Measurements from ENCODE around the gene SGPL1.

Gene SGPL1

DNA sequence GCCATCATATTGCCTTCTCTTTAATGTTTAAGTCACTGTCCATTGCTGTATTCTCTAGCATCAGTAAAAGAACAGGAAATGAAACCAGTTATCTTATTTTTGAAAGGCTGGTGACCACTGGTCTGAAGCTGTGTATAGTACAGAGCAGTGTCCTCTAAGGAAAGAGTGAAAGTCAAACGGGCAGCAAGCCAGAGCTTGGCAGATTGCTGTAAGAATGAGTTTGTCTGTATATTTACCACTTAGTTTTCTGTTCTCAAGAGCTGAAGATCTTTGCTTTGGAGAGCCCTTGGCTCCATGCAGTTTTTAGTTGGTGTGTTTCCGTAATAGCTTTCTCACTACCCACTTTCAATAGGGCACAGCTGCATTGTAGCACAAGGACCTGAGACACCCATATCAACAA lies 40.7 kb downstream of the SGPL1 start:
- no peak for TF ChIP-seq ZBTB7A (IDR thresholded peaks at IDR 0.05; ENCODE audit: low read depth)
- TF ChIP-seq, protein P1, sequence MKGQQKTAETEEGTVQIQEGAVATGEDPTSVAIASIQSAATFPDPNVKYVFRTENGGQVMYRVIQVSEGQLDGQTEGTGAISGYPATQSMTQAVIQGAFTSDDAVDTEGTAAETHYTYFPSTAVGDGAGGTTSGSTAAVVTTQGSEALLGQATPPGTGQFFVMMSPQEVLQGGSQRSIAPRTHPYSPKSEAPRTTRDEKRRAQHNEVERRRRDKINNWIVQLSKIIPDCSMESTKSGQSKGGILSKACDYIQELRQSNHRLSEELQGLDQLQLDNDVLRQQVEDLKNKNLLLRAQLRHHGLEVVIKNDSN (IDR thresholded peaks at IDR 0.05), result no peak
- no peak for TF ChIP-seq YY1 (IDR thresholded peaks at IDR 0.05; ENCODE audit: low read depth)
- TF ChIP-seq TEAD4 (IDR thresholded peaks at IDR 0.05), result no peak
- no peak for TF ChIP-seq CREB1 (IDR thresholded peaks at IDR 0.05; ENCODE audit: low read depth)
- TF ChIP-seq, protein P2, sequence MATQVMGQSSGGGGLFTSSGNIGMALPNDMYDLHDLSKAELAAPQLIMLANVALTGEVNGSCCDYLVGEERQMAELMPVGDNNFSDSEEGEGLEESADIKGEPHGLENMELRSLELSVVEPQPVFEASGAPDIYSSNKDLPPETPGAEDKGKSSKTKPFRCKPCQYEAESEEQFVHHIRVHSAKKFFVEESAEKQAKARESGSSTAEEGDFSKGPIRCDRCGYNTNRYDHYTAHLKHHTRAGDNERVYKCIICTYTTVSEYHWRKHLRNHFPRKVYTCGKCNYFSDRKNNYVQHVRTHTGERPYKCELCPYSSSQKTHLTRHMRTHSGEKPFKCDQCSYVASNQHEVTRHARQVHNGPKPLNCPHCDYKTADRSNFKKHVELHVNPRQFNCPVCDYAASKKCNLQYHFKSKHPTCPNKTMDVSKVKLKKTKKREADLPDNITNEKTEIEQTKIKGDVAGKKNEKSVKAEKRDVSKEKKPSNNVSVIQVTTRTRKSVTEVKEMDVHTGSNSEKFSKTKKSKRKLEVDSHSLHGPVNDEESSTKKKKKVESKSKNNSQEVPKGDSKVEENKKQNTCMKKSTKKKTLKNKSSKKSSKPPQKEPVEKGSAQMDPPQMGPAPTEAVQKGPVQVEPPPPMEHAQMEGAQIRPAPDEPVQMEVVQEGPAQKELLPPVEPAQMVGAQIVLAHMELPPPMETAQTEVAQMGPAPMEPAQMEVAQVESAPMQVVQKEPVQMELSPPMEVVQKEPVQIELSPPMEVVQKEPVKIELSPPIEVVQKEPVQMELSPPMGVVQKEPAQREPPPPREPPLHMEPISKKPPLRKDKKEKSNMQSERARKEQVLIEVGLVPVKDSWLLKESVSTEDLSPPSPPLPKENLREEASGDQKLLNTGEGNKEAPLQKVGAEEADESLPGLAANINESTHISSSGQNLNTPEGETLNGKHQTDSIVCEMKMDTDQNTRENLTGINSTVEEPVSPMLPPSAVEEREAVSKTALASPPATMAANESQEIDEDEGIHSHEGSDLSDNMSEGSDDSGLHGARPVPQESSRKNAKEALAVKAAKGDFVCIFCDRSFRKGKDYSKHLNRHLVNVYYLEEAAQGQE (IDR thresholded peaks at IDR 0.05; ENCODE audit: low read depth), result no peak

DNA sequence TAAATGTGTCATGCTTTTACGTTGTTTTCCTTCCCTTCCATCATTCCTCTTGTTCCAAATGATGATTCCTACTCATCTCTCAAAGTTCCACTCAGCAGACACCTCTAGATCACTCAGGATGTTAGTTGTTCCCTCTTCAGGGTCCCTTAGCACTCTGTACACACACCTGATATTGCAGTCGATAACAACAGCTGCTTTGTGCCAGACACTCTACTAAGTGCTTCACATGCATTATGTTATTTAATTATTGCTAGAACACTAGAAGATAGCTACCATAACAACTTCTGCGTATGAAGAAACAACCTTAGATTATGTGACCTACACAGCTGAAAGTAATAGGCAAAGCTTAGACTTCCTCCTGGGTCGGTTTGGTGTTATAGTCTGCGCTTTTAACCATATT lies 43.0 kb downstream of the SGPL1 start:
- TF ChIP-seq, protein P3, sequence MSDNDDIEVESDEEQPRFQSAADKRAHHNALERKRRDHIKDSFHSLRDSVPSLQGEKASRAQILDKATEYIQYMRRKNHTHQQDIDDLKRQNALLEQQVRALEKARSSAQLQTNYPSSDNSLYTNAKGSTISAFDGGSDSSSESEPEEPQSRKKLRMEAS (IDR thresholded peaks at IDR 0.05), result no peak
- TF ChIP-seq YY1 (IDR thresholded peaks at IDR 0.05; ENCODE audit: low read depth) (no peak), CEBPB (IDR thresholded peaks at IDR 0.05) (no peak), ZBTB7A (IDR thresholded peaks at IDR 0.05; ENCODE audit: low read depth) (no peak), NFIC (IDR thresholded peaks at IDR 0.05) (no peak), RAD21 (IDR thresholded peaks at IDR 0.05; ENCODE audit: low read depth) (no peak), CREB1 (IDR thresholded peaks at IDR 0.05; ENCODE audit: low read depth) (no peak), EP300 (IDR thresholded peaks at IDR 0.05; ENCODE audit: borderline replicate concordance) (no peak), TAF1 (IDR thresholded peaks at IDR 0.05; ENCODE audit: low read depth) (no peak), TEAD4 (IDR thresholded peaks at IDR 0.05) (no peak), FOXM1 (IDR thresholded peaks at IDR 0.05; ENCODE audit: borderline replicate concordance, low read depth) (no peak), EGR1 (IDR thresholded peaks at IDR 0.05) (no peak), TCF12 (IDR thresholded peaks at IDR 0.05; ENCODE audit: low read depth) (no peak)
- TF ChIP-seq, protein P1 (IDR thresholded peaks at IDR 0.05), result no peak
- TF ChIP-seq, protein P2 (IDR thresholded peaks at IDR 0.05; ENCODE audit: low read depth), result no peak

DNA sequence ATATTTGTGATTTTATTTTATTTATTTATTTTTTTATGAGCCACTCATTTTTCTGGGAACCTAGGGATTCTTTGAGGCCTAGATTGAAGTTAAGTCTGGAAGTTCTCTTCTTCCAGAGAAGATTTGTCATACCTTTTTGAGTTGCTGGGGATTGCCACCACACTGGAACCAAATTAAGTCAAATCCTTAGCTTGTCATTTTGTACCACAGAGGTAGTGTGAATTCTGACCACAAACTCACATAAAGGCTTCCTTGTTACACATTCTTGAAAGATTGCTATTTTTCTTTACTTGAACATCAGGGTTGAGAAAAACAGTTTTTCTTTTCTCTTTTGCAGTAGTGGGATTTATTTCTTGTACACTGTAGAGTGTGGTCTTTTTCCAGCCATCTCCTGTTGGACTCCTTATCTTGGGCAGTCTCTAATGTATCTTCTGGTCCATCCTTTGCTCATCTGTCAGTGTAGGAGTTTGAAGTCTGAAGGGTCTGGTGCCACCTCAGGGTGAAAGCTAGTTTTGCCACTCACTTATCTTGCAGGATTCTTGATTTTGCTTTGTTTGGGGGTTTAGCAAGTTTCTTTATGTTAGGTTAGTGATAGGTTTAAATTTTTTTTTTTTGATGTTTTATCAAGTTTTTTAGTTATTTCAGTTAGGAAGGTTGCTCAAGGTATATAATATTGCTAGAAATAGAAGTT lies 47.9 kb downstream of the SGPL1 start:
- TF ChIP-seq NFIC (IDR thresholded peaks at IDR 0.05), result no peak
- no peak for TF ChIP-seq TAF1 (IDR thresholded peaks at IDR 0.05; ENCODE audit: low read depth)
- TF ChIP-seq EP300 (IDR thresholded peaks at IDR 0.05; ENCODE audit: borderline replicate concordance), result no peak
- TF ChIP-seq CEBPB (IDR thresholded peaks at IDR 0.05), result no peak
- TF ChIP-seq, protein P3 (IDR thresholded peaks at IDR 0.05), result no peak
- TF ChIP-seq RAD21 (IDR thresholded peaks at IDR 0.05; ENCODE audit: low read depth), result no peak
- no peak for TF ChIP-seq YY1 (IDR thresholded peaks at IDR 0.05; ENCODE audit: low read depth)
- no peak for TF ChIP-seq TEAD4 (IDR thresholded peaks at IDR 0.05)
- no peak for TF ChIP-seq CREB1 (IDR thresholded peaks at IDR 0.05; ENCODE audit: low read depth)

DNA sequence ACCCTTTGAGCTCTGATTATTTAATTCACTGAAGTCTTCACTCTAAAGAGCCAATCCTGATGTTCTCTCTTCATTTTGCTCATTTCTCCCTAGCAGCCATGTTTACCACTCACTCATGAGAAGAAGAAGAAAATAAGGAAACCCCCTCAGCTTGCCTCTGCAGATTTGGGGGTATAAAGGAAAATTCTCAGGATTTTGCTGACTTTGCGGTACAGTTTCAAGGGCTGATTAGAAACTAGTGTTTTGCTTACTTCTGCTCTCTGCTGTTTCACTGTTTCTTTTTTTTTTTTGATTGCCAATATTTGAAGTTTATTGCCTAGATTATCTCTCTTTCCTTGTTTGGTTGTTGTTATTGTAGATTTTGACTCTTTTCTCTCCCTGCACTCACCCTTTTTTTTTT lies 49.2 kb downstream of the SGPL1 start:
- TF ChIP-seq EGR1 (IDR thresholded peaks at IDR 0.05) (no peak), RAD21 (IDR thresholded peaks at IDR 0.05; ENCODE audit: low read depth) (no peak), TCF12 (IDR thresholded peaks at IDR 0.05; ENCODE audit: low read depth) (no peak), CREB1 (IDR thresholded peaks at IDR 0.05; ENCODE audit: low read depth) (no peak), TAF1 (IDR thresholded peaks at IDR 0.05; ENCODE audit: low read depth) (no peak)
- TF ChIP-seq, protein P1 (IDR thresholded peaks at IDR 0.05), result no peak

DNA sequence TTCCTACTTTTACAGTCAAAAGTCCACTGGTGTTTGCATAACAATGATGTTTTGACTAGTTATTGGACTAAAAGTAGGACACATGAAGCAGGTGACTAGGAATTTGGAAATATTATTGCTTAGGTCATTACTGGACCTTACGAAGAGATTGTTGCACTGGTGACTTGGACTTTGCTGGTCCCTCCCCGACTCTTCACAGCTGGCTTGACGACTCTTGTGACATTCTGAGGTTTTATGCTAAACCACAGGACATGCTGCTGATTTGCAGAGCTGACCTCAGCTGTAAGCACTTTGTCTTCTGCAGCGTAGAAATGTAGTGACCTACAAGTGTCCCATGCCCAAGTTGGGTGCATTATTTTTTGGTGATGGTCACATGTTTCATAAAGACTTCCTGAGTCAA lies 50.7 kb downstream of the SGPL1 start:
- TF ChIP-seq, protein P3 (IDR thresholded peaks at IDR 0.05), result no peak
- TF ChIP-seq TEAD4 (IDR thresholded peaks at IDR 0.05) (no peak), NFIC (IDR thresholded peaks at IDR 0.05) (no peak), TCF12 (IDR thresholded peaks at IDR 0.05; ENCODE audit: low read depth) (no peak), EP300 (IDR thresholded peaks at IDR 0.05; ENCODE audit: borderline replicate concordance) (no peak), ZBTB7A (IDR thresholded peaks at IDR 0.05; ENCODE audit: low read depth) (no peak), CREB1 (IDR thresholded peaks at IDR 0.05; ENCODE audit: low read depth) (no peak), FOXM1 (IDR thresholded peaks at IDR 0.05; ENCODE audit: borderline replicate concordance, low read depth) (no peak), YY1 (IDR thresholded peaks at IDR 0.05; ENCODE audit: low read depth) (no peak)
- TF ChIP-seq, protein P2 (IDR thresholded peaks at IDR 0.05; ENCODE audit: low read depth), result no peak
- TF ChIP-seq, protein P1 (IDR thresholded peaks at IDR 0.05), result no peak

Measured in Ishikawa (cell line).